HG03175 (cell line): Measurements from ENCODE around the gene WDR46.

Experiments
- ATAC-seq: cut with Tn5 transposase; IDR thresholded peaks from one replicate; pipeline ENCODE4 v1.9.1; 2021; ENCODE audit warnings: mild to moderate bottlenecking, moderate library complexity; ENCODE audit not compliant: unreplicated experiment

Gene WDR46, protein sequence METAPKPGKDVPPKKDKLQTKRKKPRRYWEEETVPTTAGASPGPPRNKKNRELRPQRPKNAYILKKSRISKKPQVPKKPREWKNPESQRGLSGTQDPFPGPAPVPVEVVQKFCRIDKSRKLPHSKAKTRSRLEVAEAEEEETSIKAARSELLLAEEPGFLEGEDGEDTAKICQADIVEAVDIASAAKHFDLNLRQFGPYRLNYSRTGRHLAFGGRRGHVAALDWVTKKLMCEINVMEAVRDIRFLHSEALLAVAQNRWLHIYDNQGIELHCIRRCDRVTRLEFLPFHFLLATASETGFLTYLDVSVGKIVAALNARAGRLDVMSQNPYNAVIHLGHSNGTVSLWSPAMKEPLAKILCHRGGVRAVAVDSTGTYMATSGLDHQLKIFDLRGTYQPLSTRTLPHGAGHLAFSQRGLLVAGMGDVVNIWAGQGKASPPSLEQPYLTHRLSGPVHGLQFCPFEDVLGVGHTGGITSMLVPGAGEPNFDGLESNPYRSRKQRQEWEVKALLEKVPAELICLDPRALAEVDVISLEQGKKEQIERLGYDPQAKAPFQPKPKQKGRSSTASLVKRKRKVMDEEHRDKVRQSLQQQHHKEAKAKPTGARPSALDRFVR

GRCh38 chr6:33288921-33289783 lies at the start of gene WDR46, which contains the start of gene PFDN6:
Gene WDR46 (minus strand): TSS chr6:33289239. CDS start chr6:33289170, 69 bp downstream.
Gene PFDN6 (plus strand): TSS chr6:33289601. CDS start chr6:33289857, 256 bp downstream.
- peak; percentile 88 for ATAC-seq

- no peak for ATAC-seq
These were observed 47.5 kb upstream of the WDR46 start for GRCh38 chr6:33336495-33336894.

DNA sequence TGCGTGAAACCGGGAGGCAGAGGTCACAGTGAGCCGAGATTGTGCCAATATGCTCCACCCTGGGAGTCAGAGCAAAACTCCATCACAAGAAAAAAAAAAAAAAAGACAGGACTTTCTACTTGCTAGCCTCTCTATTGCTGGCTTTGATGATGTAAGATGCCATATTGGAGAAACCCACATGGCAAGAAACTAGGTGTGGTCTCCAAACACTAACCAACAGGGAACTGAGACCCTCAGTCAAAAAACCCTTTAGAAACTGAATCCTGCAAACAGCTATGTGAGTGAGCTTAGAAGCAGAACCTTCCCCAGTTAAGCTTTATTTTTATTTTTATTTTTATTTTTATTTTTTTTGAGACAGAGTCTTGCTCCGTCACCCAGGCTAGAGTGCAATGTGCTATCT lies 46.9 kb upstream of the WDR46 start:
- ATAC-seq: no peak

DNA sequence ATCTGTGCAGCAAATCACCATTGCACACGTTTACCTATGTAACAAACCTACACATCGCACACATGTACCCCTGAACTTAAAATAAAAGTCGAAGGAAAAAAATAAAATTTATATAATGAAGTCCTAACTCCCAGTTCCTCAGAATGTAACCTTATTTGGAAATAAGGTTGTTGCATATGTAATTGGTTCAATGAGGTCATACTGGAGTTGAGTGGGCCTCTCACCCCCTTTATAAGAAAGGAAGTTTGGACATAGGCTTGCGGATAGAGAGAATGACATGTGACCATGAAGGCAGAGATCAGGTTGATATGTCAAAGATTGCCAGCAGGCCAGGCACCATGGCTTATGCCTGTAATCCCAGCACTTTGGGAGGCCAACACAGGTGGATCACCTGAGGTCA lies 44.6 kb upstream of the WDR46 start:
- no peak for ATAC-seq

- no peak for ATAC-seq
These were observed 41.7 kb upstream of the WDR46 start for GRCh38 chr6:33330736-33331135.

- ATAC-seq: no peak
These were observed 40.0 kb upstream of the WDR46 start for GRCh38 chr6:33329058-33329457.

GRCh38 chr6:33324125-33324524 lies 35.1 kb upstream of the WDR46 start:
- ATAC-seq: no peak

DNA sequence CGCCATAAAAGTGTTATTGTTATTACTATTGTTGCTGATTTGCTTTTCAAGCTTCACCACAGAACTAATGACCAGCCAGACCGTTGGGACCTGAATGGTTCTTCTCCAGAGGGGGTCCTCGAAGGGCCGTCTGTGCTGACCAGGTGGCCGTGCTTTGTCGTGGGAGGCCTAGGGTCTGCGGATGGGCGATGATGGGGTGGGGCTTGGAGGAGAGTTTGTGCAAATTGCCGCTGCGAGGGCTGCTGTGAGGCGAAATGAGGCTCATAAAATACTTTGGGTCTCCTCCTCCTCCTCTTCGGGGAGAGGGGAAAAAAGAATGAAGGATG lies 34.5 kb upstream of the WDR46 start:
- ATAC-seq: no peak

DNA sequence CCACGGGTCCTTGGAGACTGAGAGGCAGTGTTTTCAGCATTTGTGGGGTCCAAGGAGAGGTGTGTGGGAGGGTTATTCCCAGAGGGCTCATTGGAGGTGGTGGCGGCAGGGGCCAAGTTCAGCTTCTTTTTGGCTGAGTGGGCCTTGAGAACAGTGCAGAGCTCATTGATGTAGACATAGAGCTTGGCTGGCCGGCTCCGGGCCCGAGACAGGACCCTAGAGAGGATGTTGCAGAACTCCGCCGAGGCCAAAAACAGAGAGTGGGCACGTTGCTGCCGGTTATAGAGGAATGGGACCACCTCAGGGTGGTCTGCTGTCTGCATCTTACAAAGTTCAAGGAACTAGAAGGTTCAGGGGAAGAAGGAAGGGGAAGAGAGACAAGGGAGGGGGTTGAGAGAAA lies 32.2 kb upstream of the WDR46 start:
- no peak for ATAC-seq

DNA sequence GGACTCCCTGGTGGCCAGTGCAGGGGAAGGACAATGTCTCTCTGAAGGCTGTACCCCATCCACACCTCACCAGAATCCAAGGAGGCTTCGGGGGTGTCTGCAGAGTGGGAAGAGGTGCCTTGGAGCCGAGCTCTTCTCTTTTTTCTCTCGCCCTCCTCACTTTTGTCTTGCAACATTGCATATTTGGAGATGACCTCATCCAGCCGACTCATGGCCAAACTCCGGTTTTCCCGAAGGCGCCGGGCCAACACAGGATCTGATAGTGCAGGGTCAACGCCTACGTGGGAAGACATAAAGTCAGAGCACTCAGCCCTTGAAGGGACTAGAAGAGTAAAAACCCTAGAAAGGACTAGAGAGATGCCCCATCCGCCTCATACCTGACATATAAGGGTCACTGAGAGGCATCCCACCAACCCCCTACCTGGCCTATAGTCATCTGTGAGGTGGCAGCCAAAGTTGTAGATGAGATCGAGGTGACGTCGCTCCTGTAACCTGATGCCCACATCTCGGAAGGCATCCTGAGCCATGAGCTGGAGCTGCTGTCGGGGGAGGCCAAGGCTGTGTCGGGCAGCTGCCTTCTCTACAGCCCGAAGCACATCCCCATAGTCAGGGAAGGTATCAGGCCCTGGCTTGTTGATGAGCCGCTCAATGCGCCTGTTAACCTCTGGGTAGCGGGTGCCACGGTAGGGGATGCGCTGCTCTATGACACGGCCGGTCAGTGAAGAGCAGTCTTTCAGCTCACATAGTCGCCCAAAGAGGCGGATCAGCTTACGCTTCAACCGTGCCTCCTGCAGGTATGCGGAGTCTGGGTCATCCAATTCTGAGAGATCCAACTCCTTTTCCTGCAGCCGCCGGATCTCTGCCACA lies 31.5 kb upstream of the WDR46 start:
- ATAC-seq: no peak

DNA sequence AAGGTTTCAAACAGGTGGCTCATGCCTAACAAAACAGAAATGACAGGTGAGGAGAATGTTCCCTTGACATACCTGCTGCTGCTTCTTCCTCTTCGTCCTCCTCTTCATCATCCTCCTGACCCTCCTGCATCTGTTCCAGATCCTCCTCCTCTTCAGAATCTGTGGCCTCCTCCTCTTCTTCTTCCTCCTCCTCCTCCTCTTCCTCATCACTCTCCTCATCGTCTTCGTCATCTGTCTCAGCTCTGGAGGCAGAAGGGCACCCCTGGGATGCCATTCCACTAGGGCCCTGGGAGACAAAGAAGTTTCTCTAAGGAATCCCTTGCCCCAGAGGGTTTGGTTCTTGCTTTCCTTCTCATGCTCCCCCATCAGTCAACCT lies 30.9 kb upstream of the WDR46 start:
- ATAC-seq: no peak

- no peak for ATAC-seq
These were observed 29.5 kb upstream of the WDR46 start for GRCh38 chr6:33318426-33319073.

DNA sequence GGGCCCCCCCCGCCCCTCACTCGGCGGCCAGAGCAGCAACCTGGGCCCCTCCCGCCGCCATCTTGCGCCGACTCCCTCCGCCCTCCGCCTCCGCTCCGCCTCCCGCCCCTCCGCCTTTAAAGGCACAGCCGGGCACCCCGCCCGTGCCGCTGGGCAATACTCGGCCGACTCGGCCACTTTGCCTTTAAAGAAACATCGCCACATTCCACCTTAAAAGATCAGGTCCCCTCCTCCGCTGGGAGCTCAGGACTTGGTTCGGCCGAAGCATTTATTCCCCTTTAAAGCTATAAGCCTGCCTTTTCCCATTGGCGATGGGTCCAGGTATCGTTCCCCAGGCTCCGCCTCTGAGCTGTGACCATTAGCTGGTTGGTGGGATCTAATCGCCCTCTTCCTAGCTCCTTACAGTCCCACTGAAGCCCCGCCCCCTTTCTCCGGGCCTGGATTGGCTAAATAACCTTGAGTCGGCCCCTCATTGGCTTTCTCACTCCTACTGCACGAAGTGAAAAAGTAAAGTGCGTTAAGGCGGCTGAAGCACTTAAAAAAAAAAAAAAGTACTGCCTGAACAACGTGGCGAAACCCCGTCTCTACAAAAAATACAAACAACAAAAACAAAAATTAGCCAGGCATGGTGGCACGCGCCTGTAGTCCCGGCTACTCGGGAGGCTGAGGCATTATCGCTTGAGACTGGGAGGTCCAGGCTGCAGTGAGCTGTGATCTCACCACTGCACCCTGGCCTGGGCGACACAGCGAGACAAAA lies 28.8 kb upstream of the WDR46 start, which contains the start of gene ZBTB22:
ZBTB22 (minus strand) TSS at position 76 of the 757 bp plus-strand sequence. CDS start 828 bp downstream, outside the sequence.
- ATAC-seq: peak; percentile 57

DNA sequence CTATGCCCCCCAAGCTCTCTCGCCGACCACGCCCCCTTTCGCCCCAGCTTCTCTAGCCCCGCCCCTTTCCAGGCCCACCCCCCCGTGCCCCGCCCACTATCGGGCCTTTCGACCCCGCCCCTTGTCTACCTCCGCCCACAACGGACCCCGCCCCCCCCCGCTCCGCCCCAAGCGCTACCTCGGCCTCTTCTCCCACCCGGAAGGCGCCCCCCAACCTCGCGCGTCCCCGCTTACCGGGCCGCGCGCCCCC lies 28.3 kb upstream of the WDR46 start:
- no peak for ATAC-seq

DNA sequence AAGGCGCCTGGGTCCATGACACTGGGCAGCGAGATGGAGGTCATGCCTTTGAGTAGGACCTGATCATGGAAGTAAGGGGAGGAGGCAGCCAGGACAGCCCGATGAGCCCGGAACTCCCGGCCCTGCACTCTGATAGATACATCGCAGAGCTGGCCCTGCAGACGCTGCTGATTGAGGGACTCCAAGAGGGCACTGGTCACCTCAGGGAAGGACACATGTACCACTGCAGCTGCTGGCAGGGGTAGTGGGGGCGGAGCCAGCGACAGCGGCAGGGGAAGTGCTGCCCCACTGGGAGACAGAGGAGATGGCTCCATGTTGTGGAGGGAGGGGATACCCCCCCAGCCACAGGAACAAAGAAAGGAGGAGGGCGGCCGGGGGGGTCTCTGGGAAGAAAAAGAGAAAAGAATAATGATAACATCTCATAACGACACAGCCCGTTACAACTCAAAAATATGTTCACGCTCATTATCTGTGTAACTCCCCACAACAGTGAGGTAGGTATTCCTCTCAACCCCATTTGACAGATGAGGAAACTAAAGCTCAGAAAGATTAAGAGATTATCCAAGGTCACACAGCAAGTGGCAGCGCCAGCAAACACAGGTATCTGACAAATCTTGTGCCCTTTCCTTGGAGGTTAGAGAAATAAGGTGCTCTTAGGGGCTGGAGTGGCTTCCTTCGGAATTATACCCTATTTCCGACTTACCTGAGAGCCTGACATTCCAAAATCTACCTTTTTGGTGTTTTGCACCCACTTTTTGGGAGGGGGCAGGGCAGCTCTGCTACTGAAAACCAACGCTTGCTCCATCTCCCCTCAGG lies 27.8 kb upstream of the WDR46 start:
- no peak for ATAC-seq

DNA sequence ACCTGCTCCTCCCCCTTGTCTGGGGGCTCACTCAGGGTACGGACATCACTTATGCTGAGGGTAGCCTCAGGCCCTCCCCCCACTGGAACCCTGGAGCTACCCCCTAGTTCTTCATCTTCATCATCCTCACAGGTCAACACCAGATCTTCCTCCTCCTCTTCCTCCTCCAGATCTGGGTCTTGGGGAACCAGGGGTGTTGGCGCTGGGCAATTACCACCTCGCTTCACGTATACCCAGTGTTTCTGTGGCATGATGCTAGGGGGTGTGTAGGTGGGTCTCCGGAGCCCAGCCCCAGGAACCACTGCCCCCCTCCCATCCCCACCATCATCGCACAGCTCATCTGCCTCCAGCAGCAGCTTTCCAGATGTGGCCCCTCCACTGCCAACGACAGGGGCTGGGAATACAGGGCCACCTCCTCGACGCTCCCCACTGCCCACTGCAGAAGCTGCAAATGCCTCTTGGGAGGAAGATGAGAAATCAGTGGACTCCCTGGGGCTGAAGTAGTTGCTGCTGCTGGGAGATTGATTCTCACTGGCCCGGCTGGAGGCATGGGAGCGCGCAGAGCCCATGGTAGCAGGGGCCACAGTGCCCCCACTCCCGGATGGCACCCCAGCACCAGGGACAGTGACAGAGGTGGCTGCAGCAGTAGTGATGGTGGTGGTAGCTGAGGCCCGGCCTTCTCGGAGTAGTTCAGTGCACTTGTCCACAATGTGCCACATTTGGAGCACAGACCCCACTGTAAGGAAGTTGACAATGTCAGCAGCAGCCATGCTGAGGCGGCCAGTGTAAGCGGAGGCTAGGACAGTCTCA lies 27.0 kb upstream of the WDR46 start:
- no peak for ATAC-seq

- ATAC-seq: no peak
These were observed 26.1 kb upstream of the WDR46 start for GRCh38 chr6:33314943-33315792.
